CD1c-positive myeloid dendritic cell (primary cell): Measurements from ENCODE around the gene IL12B.
"Not testable (repeated sequence)": the region's sequence is repeated elsewhere in the genome, so short reads cannot be mapped to it uniquely, and the experiment has no call there.

Experiments
- DNase-seq: peaks from one replicate; pipeline ENCODE4 v3.0.0-alpha.2; 2016; ENCODE audit errors: extremely low spot score

IL12B gene

GRCh38 chr5:159330131-159330800 lies at the start of gene IL12B:
Gene IL12B, minus strand, starts transcription at chr5:159330487. Its CDS starts 3,705 bp downstream, at chr5:159326782.
- DNase-seq = no peak

GRCh38 chr5:159377653-159378052 lies 47.4 kb upstream of the IL12B start:
- no peak for DNase-seq

- not testable (repeated sequence) for DNase-seq
Observed at GRCh38 chr5:159367866-159368265, 37.6 kb upstream of the IL12B start.

- not testable (repeated sequence) for DNase-seq
Observed at GRCh38 chr5:159366776-159367175, 36.5 kb upstream of the IL12B start.

- DNase-seq = peak; percentile 94
Observed at GRCh38 chr5:159362220-159362619, 31.9 kb upstream of the IL12B start.

- peak; percentile 47 for DNase-seq
Observed at GRCh38 chr5:159359871-159360270, 29.6 kb upstream of the IL12B start.

GRCh38 chr5:159359408-159359807 lies 29.1 kb upstream of the IL12B start:
- peak; percentile 77 for DNase-seq

DNA sequence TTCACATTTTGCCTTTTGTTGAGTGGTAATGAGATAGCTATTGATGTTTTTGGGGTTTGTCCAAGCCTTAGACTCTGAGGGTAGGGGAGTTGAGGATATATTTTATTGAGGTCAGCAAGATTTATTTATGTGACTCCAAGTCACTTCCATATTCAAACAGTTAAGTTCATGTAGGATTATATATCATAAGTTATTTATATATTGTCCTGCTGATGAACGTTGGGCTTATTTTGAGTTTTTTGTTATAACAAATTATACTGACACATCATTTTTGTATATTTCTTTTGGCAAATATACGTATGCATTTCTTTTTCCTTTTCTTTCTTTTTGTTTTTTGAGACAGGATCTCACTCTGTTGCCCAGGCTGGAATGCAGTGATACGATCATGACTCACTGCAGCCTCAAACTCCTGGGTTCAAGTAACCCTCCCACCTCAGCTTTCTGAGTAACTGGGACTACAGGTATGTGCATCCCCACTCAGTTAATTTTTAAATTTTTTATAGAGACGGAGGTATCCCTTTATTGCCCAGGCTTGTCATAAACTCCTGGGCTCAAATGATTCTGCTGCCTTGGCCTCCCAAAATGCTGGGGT lies 23.5 kb upstream of the IL12B start:
- no peak for DNase-seq

DNA sequence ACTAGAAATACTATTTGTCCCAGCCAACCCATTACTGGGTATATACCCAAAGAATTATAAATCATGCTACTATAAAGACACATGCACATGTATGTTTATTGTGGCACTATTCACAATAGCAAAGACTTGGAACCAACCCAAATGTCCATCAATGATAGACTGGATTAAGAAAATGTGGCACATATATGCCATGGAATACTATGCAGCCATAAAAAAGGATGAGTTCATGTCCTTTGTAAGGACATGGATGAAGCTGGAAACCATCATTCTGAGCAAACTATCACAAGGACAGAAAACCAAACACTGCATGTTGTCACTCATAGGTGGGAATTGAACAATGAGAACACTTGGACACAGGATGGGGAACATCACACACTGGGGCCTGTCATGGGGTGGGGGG lies 20.4 kb upstream of the IL12B start:
- not testable (repeated sequence) for DNase-seq

DNA sequence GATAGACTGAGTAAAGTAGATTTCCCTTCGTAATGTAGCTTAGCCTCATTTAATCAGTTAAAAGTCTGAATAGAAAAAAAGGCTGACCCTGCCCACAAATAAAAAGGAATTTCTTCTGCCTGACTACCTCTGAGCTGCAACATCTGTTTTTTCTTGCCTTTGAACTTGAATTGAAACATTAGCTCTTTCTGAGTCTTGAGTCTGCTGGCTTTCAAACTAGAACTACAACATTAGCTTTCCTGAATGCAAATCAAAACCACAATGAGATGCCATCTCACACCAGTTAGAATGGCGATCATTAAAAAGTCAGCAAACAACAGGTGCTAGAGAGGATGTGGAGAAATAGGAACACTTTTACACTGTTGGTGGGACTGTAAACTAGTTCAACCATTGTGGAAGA lies 19.9 kb upstream of the IL12B start:
- not testable (repeated sequence) for DNase-seq

DNA sequence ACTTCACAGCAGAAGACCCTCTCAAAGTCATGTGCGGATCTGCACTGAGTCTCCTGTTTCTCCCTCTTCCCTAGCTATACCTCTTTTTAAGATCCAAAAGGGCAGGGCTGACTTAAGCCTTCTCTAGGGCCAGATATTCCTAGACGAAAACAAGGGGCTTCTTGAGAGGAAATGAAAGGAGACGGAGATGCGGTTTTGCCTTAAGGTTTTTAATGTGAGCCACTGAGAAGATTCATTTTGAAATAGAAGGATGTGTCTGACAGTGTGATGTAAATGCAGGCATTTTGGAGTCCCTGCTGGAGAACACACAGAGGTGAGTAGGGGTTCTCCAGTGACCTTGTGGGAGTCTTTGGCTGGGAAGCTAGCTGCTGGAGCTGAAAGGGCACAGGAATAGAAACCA lies 15.6 kb upstream of the IL12B start:
- no peak for DNase-seq

DNA sequence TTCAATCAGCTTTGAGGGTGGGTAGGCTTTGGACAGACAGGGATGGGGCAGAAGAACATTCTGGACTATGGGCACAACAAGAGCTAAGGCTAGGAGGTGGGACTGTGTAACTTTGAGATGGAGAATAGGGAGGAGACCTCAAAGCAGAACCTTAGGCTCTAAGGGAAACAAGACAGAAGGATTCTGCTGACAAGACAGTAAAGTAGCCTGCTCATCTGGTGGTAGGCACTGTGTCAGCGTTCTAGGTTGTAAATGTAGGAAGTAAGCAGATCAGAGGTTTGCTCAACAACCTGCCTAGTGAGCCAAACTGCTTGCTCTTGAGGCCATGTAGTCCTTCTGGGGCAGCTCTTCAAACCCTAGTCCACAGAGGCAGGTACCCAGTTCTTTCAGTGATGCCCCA lies 15.0 kb upstream of the IL12B start:
- DNase-seq = peak; percentile 66

GRCh38 chr5:159343295-159344094 lies 13.2 kb upstream of the IL12B start:
- peak; percentile 80 for DNase-seq

DNA sequence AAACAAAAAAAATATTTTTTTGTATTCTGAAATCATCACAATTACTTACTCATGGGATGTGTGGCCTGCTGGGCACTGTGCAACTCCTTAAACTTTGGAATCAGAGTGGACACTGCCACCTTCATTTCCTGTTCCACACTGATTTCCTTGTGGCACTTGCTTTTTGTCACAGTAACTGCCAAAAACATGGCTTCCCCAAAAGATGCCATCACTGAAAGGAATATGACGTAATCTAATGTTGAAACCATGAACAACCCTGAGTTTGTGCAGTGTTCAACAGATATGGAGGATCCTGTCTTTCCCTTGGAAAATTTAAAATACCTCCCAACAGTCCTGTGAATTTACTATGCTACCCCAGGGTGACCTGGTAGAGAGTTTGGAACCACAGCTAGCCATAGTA lies 12.6 kb upstream of the IL12B start:
- no peak for DNase-seq

- peak; percentile 90 for DNase-seq
Observed at GRCh38 chr5:159341906-159342310, 11.6 kb upstream of the IL12B start.

GRCh38 chr5:159341145-159341544 lies 10.9 kb upstream of the IL12B start:
- DNase-seq = no peak

- DNase-seq = no peak
Observed at GRCh38 chr5:159340511-159340910, 10.2 kb upstream of the IL12B start.

GRCh38 chr5:159339460-159339859 lies 9.2 kb upstream of the IL12B start:
- no peak for DNase-seq

DNA sequence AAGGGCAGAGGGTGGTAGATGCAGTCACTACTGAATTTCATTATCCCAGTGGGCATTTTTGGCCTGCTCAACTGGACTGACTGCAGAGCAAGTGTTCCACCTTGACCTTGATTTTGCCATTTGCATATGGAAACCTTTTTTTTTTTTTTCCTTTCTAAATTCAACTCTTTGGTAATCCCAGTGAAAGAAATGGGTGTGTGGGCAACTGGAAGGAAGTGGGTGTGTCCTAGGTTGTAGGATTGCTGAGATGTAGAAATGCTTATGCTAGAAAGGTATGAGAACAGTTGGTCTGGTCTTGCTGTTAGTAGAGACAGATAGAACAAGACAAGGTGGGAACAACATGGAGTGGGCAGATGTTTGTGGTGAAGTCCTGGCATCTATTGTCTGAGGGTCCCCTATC lies 7.8 kb upstream of the IL12B start:
- no peak for DNase-seq

DNA sequence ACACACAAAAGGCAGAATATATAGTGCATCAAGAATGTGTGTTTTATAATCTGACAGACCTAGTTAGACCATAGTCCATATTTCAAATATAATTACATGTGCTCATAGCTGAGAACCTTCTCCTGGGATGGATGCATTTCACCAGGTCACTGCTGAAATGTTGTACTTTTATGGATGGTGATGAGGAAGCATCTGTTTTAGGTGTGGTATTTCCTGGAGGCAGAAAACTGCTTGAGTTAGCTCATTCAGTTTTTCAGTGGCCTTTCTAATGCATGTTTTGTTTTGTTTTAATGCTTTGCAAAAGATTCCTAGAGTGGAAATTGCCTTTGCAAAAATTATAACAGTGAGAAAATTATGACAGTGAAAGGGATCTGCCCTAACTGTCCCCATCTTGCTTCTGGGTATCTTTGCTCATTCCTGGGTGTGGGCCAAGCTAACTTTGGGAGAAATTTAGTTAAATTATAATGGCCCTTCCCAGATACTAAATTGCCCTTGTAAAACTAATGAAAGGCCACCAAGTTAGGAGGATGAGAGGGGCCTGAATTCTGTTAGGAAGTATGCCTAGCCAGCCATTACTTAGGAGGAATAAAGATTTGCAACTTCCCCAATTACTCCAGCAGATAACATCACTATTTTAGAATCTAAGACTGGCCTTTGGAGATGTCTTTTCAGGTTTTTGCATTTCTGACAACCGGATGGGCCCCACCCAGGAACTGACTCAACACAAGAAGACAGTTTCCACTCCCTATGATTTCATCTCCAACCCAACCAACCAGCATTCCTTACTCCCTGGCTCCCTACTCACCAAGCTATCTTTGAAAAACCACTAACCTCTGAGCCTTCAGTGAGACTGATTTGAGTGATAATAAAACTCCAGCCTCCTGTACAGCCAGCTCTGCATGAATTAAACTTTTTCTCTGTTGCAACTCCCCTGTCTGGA lies 7.0 kb upstream of the IL12B start:
- DNase-seq = peak; percentile 71

- DNase-seq = no peak
Observed at GRCh38 chr5:159336586-159336985, 6.3 kb upstream of the IL12B start.

DNA sequence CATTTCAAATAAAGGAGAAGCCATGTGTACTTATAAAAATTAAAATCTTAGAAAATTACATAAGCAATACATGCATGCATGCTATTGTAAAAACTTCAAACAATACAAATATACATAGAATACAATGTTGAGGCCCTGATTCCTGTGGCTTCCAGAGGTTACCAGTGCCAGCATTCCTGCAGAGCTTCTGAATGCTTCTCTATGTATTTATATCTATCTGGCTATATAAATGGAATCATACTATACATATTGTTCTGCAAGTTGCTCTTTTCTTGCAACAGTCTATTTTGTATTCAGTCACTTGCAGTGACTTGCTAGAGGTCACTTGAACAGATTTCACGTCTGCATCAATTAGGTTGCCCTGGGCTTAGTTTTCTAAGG lies 3.2 kb upstream of the IL12B start:
- no peak for DNase-seq
